M059J (cell line): ENCODE results near the gene DROSHA. TPM values are rescaled to one million over a fixed set of nuclear protein-coding genes. Genes with fewer than 3 reads are reported as not detected.

Experiments used
- total RNA-seq: library from RNA; depleted of rRNA; stranded (reverse); fragments of >200 nt; shearing (Covaris generic); gene quantifications from 2 replicates; pipeline ENCODE4 v1.2.3, GENCODE V29; 2014; rRNA removed

DROSHA gene
- total RNA-seq, 1 experiment from 2014 or later = 54.2 TPM

Other genes starting within 250 kb of the DROSHA start
- gene C5orf22, start 208 bp upstream of the DROSHA start, total RNA-seq = 30.3 and 41.6 TPM in 2 replicates
- gene PDZD2, start 107.0 kb upstream of the DROSHA start, total RNA-seq = 2.9 and 7.1 TPM in 2 replicates